Glutamatergic neuron (in vitro differentiated cells): Measurements from ENCODE around the gene PLEKHA1. TPM values are rescaled to one million over a fixed set of nuclear protein-coding genes. Genes with fewer than 3 reads are reported as not detected.
A peak's percentile ranks its signal among the peaks of the same experiment; 100 is the strongest.

Experiments
- DNase-seq: peaks from one replicate; pipeline ENCODE4 v3.0.0; 2022
- H3K27ac Mint-ChIP-seq: one replicate; pipeline ENCODE4 v1.8.0; 2020; ENCODE audit warnings: mild to moderate bottlenecking, mixed read lengths, inconsistent platforms; ENCODE audit not compliant: unreplicated experiment
- H3K27me3 Mint-ChIP-seq: one replicate; pipeline ENCODE4 v1.8.0; 2020; ENCODE audit warnings: mild to moderate bottlenecking, moderate library complexity, mixed read lengths, inconsistent platforms; ENCODE audit not compliant: unreplicated experiment
- H3K36me3 Mint-ChIP-seq: one replicate; pipeline ENCODE4 v1.8.0; 2020; ENCODE audit warnings: mild to moderate bottlenecking, mixed read lengths, inconsistent platforms; ENCODE audit not compliant: unreplicated experiment
- H3K4me1 Mint-ChIP-seq: one replicate; pipeline ENCODE4 v1.8.0; 2020; ENCODE audit warnings: mild to moderate bottlenecking, low read depth, mixed read lengths, inconsistent platforms; ENCODE audit not compliant: unreplicated experiment
- H3K4me3 Mint-ChIP-seq: one replicate; pipeline ENCODE4 v1.8.0; 2020; ENCODE audit warnings: mild to moderate bottlenecking, mixed read lengths, inconsistent platforms; ENCODE audit not compliant: unreplicated experiment
- H3K9me3 Mint-ChIP-seq: one replicate; pipeline ENCODE4 v1.8.0; 2020; ENCODE audit warnings: mild to moderate bottlenecking, moderate library complexity, mixed read lengths, inconsistent platforms; ENCODE audit not compliant: unreplicated experiment
- CTCF ChIP-seq: fragments of 200-600 bp; sonication (generic); IDR thresholded peaks from one replicate; pipeline ENCODE4 v1.5.0; 2021; ENCODE audit not compliant: partially characterized antibody, unreplicated experiment
- total RNA-seq: library from RNA; stranded (reverse); fragmentation: NEBNext Ultra II Directional; extraction: Animal tissue kit (Norgen Biotek cat#: 25700); gene quantifications from one replicate; pipeline ENCODE4 v1.2.1, GENCODE V29; 2021; ENCODE audit not compliant: unreplicated experiment

PLEKHA1 gene
- total RNA-seq, 1 donor from 2014 or later, result 31.4 TPM

- H3K36me3 Mint-ChIP-seq, result no peaks in the 10 kb centered on the region
- no peak for DNase-seq
- H3K27me3 Mint-ChIP-seq, result peaks cover 21% of the 10 kb centered on the region
- TF ChIP-seq CTCF, result no peak
- H3K4me1 Mint-ChIP-seq, result peaks cover 11% of the 10 kb centered on the region
- H3K9me3 Mint-ChIP-seq, result peaks cover 10% of the 10 kb centered on the region
- no peak overlapping the region for H3K27ac Mint-ChIP-seq
- H3K4me3 Mint-ChIP-seq, result no peak overlapping the region
Measured at GRCh38 chr10:122458693-122459092, 84.2 kb downstream of the PLEKHA1 start.

GRCh38 chr10:122459561-122460273 is 85.2 kb downstream of the PLEKHA1 start:
- no peak for TF ChIP-seq CTCF
- Mint-ChIP-seq H3K4me1 (peaks cover 11% of the 10 kb centered on the region), H3K36me3 (no peaks in the 10 kb centered on the region), H3K9me3 (peaks cover 13% of the 10 kb centered on the region), H3K4me3 (no peak overlapping the region), H3K27ac (no peak overlapping the region), H3K27me3 (peaks cover 25% of the 10 kb centered on the region)
- no peak for DNase-seq

- peaks cover 5% of the 10 kb centered on the region for H3K4me1 Mint-ChIP-seq
- H3K9me3 Mint-ChIP-seq, result peaks cover 13% of the 10 kb centered on the region
- peak overlapping the region; percentile 77 for H3K4me3 Mint-ChIP-seq
- no peak for DNase-seq
- H3K36me3 Mint-ChIP-seq, result no peaks in the 10 kb centered on the region
- peaks cover 25% of the 10 kb centered on the region for H3K27me3 Mint-ChIP-seq
- no peak for TF ChIP-seq CTCF
- no peak overlapping the region for H3K27ac Mint-ChIP-seq
Measured at GRCh38 chr10:122460891-122461293, 86.4 kb downstream of the PLEKHA1 start.

- H3K9me3 Mint-ChIP-seq, result peaks cover 13% of the 10 kb centered on the region
- no peak within 1 kb of the TSS for H3K27ac Mint-ChIP-seq
- H3K27me3 Mint-ChIP-seq, result peaks cover 25% of the 10 kb centered on the region
- no peaks in the 10 kb centered on the region for H3K36me3 Mint-ChIP-seq
- DNase-seq, result peak; percentile 72
- no peak for TF ChIP-seq CTCF
- H3K4me1 Mint-ChIP-seq, result peaks cover 5% of the 10 kb centered on the region
- peak within 1 kb of the TSS; percentile 77 for H3K4me3 Mint-ChIP-seq
Measured at GRCh38 chr10:122461367-122461728, 86.8 kb downstream of the PLEKHA1 start, which contains the start of gene HTRA1. Gene HTRA1, plus strand, starts transcription at chr10:122461553. Its CDS starts 100 bp downstream, at chr10:122461653.

GRCh38 chr10:122461729-122462532 is 87.4 kb downstream of the PLEKHA1 start:
- H3K4me1 Mint-ChIP-seq, result peaks cover 5% of the 10 kb centered on the region
- no peak for DNase-seq
- H3K27me3 Mint-ChIP-seq, result peaks cover 25% of the 10 kb centered on the region
- no peak for TF ChIP-seq CTCF
- peaks cover 13% of the 10 kb centered on the region for H3K9me3 Mint-ChIP-seq
- H3K4me3 Mint-ChIP-seq, result peak overlapping the region; percentile 64
- H3K36me3 Mint-ChIP-seq, result no peaks in the 10 kb centered on the region
- no peak overlapping the region for H3K27ac Mint-ChIP-seq
